Astrocyte (in vitro differentiated cells and primary cell): ENCODE measurements around the gene TRMT1. TPM values are rescaled to one million over a fixed set of nuclear protein-coding genes. Genes with fewer than 3 reads are reported as not detected.

Experiments
- DNase-seq: peaks from one replicate; pipeline ENCODE4 v3.0.0-alpha.2; 2010; ENCODE audit warnings: low read depth
- FAIRE-seq: peaks from 2 replicates; lab custom pipeline; 2011; peaks lifted over from hg19 to GRCh38; lab: Jason Lieb, UNC
- H2AFZ ChIP-seq: 2 replicates; pipeline ENCODE4 v1.6.0; 2012; ENCODE audit warnings: low read depth, low read length, inconsistent platforms
- H3K27ac ChIP-seq: 2 replicates; pipeline ENCODE4 v1.5.1; 2011; ENCODE audit warnings: low read depth, low read length, inconsistent platforms
- H3K27me3 ChIP-seq: 2 replicates; pipeline ENCODE4 v1.6.0; 2011; ENCODE audit warnings: low read length, inconsistent platforms; ENCODE audit not compliant: insufficient read depth
- H3K36me3 ChIP-seq: 2 replicates; pipeline ENCODE4 v1.5.1; 2011; ENCODE audit warnings: low read length, inconsistent platforms; ENCODE audit not compliant: insufficient read depth
- H3K4me1 ChIP-seq: 2 replicates; pipeline ENCODE4 v1.5.1; 2011; ENCODE audit warnings: low read length, inconsistent platforms; ENCODE audit not compliant: insufficient read depth
- H3K4me2 ChIP-seq: 2 replicates; pipeline ENCODE4 v1.6.0; 2012; ENCODE audit warnings: low read length, inconsistent platforms
- H3K4me3 ChIP-seq: 2 replicates; pipeline ENCODE4 v1.5.1; 2011; ENCODE audit warnings: low read depth, mild to moderate bottlenecking, low read length, inconsistent platforms; ENCODE audit not compliant: insufficient read depth
- H3K79me2 ChIP-seq: 2 replicates; pipeline ENCODE4 v1.6.0; 2012; ENCODE audit warnings: mild to moderate bottlenecking, low read length, inconsistent platforms; ENCODE audit not compliant: insufficient read depth
- H3K9ac ChIP-seq: 2 replicates; pipeline ENCODE4 v1.6.0; 2012; ENCODE audit warnings: mild to moderate bottlenecking, low read length, inconsistent platforms
- H3K9me3 ChIP-seq: 2 replicates; pipeline ENCODE4 v1.5.1; 2012; ENCODE audit warnings: low read depth, mild to moderate bottlenecking, low read length, inconsistent platforms; ENCODE audit not compliant: insufficient read depth
- H4K20me1 ChIP-seq: 2 replicates; pipeline ENCODE4 v1.6.0; 2012; ENCODE audit warnings: low read length, inconsistent platforms; ENCODE audit not compliant: insufficient read depth
- H3K27ac Mint-ChIP-seq: one replicate; pipeline ENCODE4 v1.8.0; 2021; ENCODE audit warnings: mild to moderate bottlenecking, mixed read lengths; ENCODE audit not compliant: unreplicated experiment
- H3K27me3 Mint-ChIP-seq: one replicate; pipeline ENCODE4 v1.8.0; 2021; ENCODE audit warnings: low read depth, mixed read lengths; ENCODE audit not compliant: unreplicated experiment
- H3K36me3 Mint-ChIP-seq: one replicate; pipeline ENCODE4 v1.8.0; 2021; ENCODE audit warnings: low read depth, mixed read lengths; ENCODE audit not compliant: unreplicated experiment
- H3K4me1 Mint-ChIP-seq: one replicate; pipeline ENCODE4 v1.8.0; 2021; ENCODE audit warnings: low read depth, mixed read lengths; ENCODE audit not compliant: unreplicated experiment
- H3K4me3 Mint-ChIP-seq: one replicate; pipeline ENCODE4 v1.8.0; 2021; ENCODE audit warnings: mild to moderate bottlenecking, moderate library complexity, mixed read lengths; ENCODE audit not compliant: unreplicated experiment
- H3K9me3 Mint-ChIP-seq: one replicate; pipeline ENCODE4 v1.8.0; 2021; ENCODE audit warnings: mild to moderate bottlenecking, mixed read lengths; ENCODE audit not compliant: unreplicated experiment
- CTCF ChIP-seq: IDR thresholded peaks from 2 replicates; pipeline ENCODE4 v1.5.1; 2011; ENCODE audit warnings: low read depth, mild to moderate bottlenecking, inconsistent platforms, low read length, moderate library complexity; ENCODE audit not compliant: insufficient read depth
- EZH2 ChIP-seq: IDR thresholded peaks from 2 replicates; pipeline ENCODE4 v1.6.1; 2012; ENCODE audit warnings: mild to moderate bottlenecking, low read length, inconsistent platforms; ENCODE audit not compliant: insufficient read depth
- total RNA-seq: library from RNA; stranded (reverse); gene quantifications from 2 replicates; pipeline ENCODE4 v1.2.1, GENCODE V29; 2021

Gene TRMT1
- total RNA-seq, 1 donor from 2014 or later, result 43.3 TPM

- H3K27me3 Mint-ChIP-seq, result peaks cover 56% of the 10 kb centered on the region
Observed at GRCh38 chr19:13079542-13079986, 37.0 kb downstream of the TRMT1 start.

DNA sequence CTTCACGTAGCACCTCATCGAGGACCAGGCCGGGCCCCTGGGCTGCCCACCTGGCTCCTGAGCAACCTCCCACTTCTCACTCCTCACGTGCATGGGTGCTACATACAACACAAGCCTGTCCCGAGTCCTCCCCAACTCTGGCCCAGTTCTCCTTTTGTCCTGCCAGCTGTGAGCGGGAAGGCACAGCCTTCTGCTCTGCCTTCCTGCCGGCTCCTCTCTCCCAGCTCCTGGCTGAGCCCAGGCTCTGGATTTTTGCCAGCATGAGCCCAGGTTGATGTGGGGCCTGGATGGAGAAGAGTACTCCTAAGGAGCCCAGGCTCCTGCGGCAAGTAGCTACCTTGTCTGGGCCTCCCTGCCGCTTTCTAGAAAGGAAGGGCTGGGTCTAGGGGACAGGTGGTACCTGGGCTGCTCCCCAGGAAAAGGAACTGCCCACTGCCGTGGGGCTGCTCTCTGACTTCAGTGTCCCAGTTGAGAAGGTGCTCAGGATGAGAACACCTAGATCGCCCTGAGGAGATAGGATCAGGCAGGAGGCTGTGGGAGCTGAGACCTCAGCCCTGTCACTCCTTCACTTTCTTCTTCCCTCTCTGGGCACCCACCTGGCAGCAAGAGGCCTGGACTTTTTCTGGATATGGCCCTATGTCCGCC is 37.5 kb downstream of the TRMT1 start:
- H4K20me1 ChIP-seq, result peaks cover 35% of the 10 kb centered on the region
- peak overlapping the region; percentile 41 for H3K9ac ChIP-seq
- FAIRE-seq (no peak), DNase-seq (no peak)
- Mint-ChIP-seq H3K4me3 (no peak overlapping the region), H3K36me3 (peaks cover 12% of the 10 kb centered on the region), H3K27me3 (peaks cover 58% of the 10 kb centered on the region), H3K4me1 (peaks cover 9% of the 10 kb centered on the region), H3K27ac (no peak overlapping the region), H3K9me3 (no peaks in the 10 kb centered on the region)
- no peak for TF ChIP-seq CTCF
- TF ChIP-seq EZH2, result no peak
- peak overlapping the region; percentile 44 for H3K4me2 ChIP-seq
- no peaks in the 10 kb centered on the region for H3K9me3 ChIP-seq
- H2AFZ ChIP-seq, result no peak overlapping the region
- H3K36me3 ChIP-seq, result no peaks in the 10 kb centered on the region
- no peak overlapping the region for H3K27ac ChIP-seq
- no peak overlapping the region for H3K4me3 ChIP-seq
- H3K4me1 ChIP-seq, result peaks cover 30% of the 10 kb centered on the region
- H3K27me3 ChIP-seq, result no peaks in the 10 kb centered on the region
- H3K79me2 ChIP-seq, result no peaks in the 10 kb centered on the region

More at GRCh38 chr19:13079542-13079986, 37.0 kb downstream of the TRMT1 start:
- Histone ChIP-seq H3K4me3 (no peak overlapping the region), H3K27ac (no peak overlapping the region), H3K9me3 (no peaks in the 10 kb centered on the region), H3K4me1 (peaks cover 30% of the 10 kb centered on the region), H3K36me3 (no peaks in the 10 kb centered on the region), H3K79me2 (no peaks in the 10 kb centered on the region), H2AFZ (no peak overlapping the region), H3K4me2 (peak overlapping the region; percentile 44), H3K9ac (peak overlapping the region; percentile 41), H3K27me3 (no peaks in the 10 kb centered on the region), H4K20me1 (peaks cover 31% of the 10 kb centered on the region)
- no peak for TF ChIP-seq EZH2
- no peak for TF ChIP-seq CTCF
- Mint-ChIP-seq H3K4me3 (no peak overlapping the region), H3K27ac (no peak overlapping the region), H3K9me3 (no peaks in the 10 kb centered on the region), H3K4me1 (peaks cover 9% of the 10 kb centered on the region), H3K36me3 (peaks cover 13% of the 10 kb centered on the region)
- no peak for FAIRE-seq
- no peak for DNase-seq

DNA sequence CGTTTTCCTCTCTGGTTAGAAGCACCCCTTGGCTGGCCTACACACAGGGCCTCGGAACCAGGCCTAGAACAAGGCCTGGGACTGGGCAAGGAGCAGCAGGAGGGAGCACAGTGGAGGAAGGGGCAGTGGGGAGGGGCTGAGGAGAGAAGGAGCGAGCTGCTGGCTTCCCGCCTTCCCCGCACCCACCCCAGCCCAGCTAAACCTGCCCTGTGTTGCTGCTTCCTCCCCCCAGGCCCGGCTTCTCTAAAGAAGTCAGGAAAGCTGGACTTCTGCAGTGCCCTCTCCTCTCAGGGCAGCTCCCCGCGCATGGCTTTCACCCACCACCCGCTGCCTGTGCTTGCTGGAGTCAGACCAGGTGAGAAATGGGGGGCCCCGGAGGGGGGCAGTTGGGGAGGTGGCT is 38.2 kb downstream of the TRMT1 start:
- Histone ChIP-seq H3K9me3 (no peaks in the 10 kb centered on the region), H3K27ac (no peak overlapping the region), H3K4me3 (no peak overlapping the region), H3K4me2 (no peak overlapping the region), H3K79me2 (no peaks in the 10 kb centered on the region), H3K4me1 (peaks cover 30% of the 10 kb centered on the region), H2AFZ (no peak overlapping the region), H3K27me3 (no peaks in the 10 kb centered on the region), H4K20me1 (peaks cover 34% of the 10 kb centered on the region), H3K9ac (no peak overlapping the region), H3K36me3 (peaks cover under 1% of the 10 kb centered on the region)
- Mint-ChIP-seq H3K27me3 (peaks cover 57% of the 10 kb centered on the region), H3K4me1 (peaks cover 9% of the 10 kb centered on the region), H3K27ac (no peak overlapping the region), H3K4me3 (no peak overlapping the region), H3K9me3 (no peaks in the 10 kb centered on the region), H3K36me3 (peaks cover 12% of the 10 kb centered on the region)
- FAIRE-seq (no peak), DNase-seq (no peak)
- TF ChIP-seq CTCF (no peak), EZH2 (no peak)
